Measurements from ENCODE around the gene PECR. TPM values are rescaled to one million over a fixed set of nuclear protein-coding genes. Genes with fewer than 3 reads are reported as not detected.

Gene PECR
- total and polyA plus RNA-seq, 2 of the 13 experiments (the other 11 are each of a cell fraction or from before 2014, with no cell fraction given): 151 to 153 TPM

GRCh38 chr2:216013080-216013909, 68.3 kb downstream of the PECR start, which contains the start of gene MREG (continued):
- TF ChIP-seq KDM4B (CRISPR knock-in tag; IDR thresholded peaks at IDR 0.05) (no peak; the same call in 1 of the 2 replicates), ZNF501 (CRISPR knock-in tag; IDR thresholded peaks at IDR 0.05) (peak; percentile 66; the same call in 1 of the 2 replicates), SCMH1 (CRISPR knock-in tag; IDR thresholded peaks at IDR 0.05; ENCODE audit: borderline replicate concordance) (no peak), JUNB (CRISPR knock-in tag; IDR thresholded peaks at IDR 0.05; ENCODE audit: borderline replicate concordance) (no peak), ZNF101 (CRISPR knock-in tag; IDR thresholded peaks at IDR 0.05; ENCODE audit: borderline replicate concordance, low read depth) (0 out of 2 replicates have a peak, but pooled peaks have one; percentile 65), ZNF451 (CRISPR knock-in tag; IDR thresholded peaks at IDR 0.05) (no peak), ARID2 (CRISPR knock-in tag; IDR thresholded peaks at IDR 0.05; ENCODE audit: borderline replicate concordance) (no peak), ZNF329 (CRISPR knock-in tag; IDR thresholded peaks at IDR 0.05; ENCODE audit: low read depth) (no peak), CREM (IDR thresholded peaks at IDR 0.05) (no peak), CREM (CRISPR knock-in tag; IDR thresholded peaks at IDR 0.05) (no peak), FOXM1 (CRISPR knock-in tag; IDR thresholded peaks at IDR 0.05) (no peak), ISX (CRISPR knock-in tag; conservative IDR thresholded peaks at IDR 0.05) (no peak), ZNF556 (CRISPR knock-in tag; IDR thresholded peaks at IDR 0.05; ENCODE audit: borderline replicate concordance) (peak; percentile 73; the same call in 1 of the 2 replicates), ZNF720 (CRISPR knock-in tag; IDR thresholded peaks at IDR 0.05) (no peak), TARDBP (CRISPR knock-in tag; IDR thresholded peaks at IDR 0.05) (no peak), ZNF878 (CRISPR knock-in tag; IDR thresholded peaks at IDR 0.05) (no peak), ZUFSP (CRISPR knock-in tag; IDR thresholded peaks at IDR 0.05; ENCODE audit: borderline replicate concordance) (no peak)
- TF ChIP-seq, protein P1, sequence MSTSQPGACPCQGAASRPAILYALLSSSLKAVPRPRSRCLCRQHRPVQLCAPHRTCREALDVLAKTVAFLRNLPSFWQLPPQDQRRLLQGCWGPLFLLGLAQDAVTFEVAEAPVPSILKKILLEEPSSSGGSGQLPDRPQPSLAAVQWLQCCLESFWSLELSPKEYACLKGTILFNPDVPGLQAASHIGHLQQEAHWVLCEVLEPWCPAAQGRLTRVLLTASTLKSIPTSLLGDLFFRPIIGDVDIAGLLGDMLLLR (CRISPR knock-in tag; IDR thresholded peaks at IDR 0.05): peak; percentile 59; the same call in 1 of the 2 replicates
- TF ChIP-seq, protein P2, sequence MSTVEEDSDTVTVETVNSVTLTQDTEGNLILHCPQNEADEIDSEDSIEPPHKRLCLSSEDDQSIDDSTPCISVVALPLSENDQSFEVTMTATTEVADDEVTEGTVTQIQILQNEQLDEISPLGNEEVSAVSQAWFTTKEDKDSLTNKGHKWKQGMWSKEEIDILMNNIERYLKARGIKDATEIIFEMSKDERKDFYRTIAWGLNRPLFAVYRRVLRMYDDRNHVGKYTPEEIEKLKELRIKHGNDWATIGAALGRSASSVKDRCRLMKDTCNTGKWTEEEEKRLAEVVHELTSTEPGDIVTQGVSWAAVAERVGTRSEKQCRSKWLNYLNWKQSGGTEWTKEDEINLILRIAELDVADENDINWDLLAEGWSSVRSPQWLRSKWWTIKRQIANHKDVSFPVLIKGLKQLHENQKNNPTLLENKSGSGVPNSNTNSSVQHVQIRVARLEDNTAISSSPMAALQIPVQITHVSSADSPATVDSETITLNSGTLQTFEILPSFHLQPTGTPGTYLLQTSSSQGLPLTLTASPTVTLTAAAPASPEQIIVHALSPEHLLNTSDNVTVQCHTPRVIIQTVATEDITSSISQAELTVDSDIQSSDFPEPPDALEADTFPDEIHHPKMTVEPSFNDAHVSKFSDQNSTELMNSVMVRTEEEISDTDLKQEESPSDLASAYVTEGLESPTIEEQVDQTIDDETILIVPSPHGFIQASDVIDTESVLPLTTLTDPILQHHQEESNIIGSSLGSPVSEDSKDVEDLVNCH (CRISPR knock-in tag; IDR thresholded peaks at IDR 0.05): no peak
- TF ChIP-seq, protein P3, sequence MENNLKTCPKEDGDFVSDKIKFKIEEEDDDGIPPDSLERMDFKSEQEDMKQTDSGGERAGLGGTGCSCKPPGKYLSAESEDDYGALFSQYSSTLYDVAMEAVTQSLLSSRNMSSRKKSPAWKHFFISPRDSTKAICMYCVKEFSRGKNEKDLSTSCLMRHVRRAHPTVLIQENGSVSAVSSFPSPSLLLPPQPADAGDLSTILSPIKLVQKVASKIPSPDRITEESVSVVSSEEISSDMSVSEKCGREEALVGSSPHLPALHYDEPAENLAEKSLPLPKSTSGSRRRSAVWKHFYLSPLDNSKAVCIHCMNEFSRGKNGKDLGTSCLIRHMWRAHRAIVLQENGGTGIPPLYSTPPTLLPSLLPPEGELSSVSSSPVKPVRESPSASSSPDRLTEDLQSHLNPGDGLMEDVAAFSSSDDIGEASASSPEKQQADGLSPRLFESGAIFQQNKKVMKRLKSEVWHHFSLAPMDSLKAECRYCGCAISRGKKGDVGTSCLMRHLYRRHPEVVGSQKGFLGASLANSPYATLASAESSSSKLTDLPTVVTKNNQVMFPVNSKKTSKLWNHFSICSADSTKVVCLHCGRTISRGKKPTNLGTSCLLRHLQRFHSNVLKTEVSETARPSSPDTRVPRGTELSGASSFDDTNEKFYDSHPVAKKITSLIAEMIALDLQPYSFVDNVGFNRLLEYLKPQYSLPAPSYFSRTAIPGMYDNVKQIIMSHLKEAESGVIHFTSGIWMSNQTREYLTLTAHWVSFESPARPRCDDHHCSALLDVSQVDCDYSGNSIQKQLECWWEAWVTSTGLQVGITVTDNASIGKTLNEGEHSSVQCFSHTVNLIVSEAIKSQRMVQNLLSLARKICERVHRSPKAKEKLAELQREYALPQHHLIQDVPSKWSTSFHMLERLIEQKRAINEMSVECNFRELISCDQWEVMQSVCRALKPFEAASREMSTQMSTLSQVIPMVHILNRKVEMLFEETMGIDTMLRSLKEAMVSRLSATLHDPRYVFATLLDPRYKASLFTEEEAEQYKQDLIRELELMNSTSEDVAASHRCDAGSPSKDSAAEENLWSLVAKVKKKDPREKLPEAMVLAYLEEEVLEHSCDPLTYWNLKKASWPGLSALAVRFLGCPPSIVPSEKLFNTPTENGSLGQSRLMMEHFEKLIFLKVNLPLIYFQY (CRISPR knock-in tag; IDR thresholded peaks at IDR 0.05; ENCODE audit: borderline replicate concordance): peak; percentile 72
